HG02678 (cell line): Measurements from ENCODE around the gene TUBB6.
A peak's percentile ranks its signal among the peaks of the same experiment; 100 is the strongest.

Experiments used
- ATAC-seq: cut with Tn5 transposase; IDR thresholded peaks from one replicate; pipeline ENCODE4 v1.9.1; 2021; ENCODE audit warnings: mild to moderate bottlenecking, moderate library complexity; ENCODE audit not compliant: unreplicated experiment

TUBB6 gene

DNA sequence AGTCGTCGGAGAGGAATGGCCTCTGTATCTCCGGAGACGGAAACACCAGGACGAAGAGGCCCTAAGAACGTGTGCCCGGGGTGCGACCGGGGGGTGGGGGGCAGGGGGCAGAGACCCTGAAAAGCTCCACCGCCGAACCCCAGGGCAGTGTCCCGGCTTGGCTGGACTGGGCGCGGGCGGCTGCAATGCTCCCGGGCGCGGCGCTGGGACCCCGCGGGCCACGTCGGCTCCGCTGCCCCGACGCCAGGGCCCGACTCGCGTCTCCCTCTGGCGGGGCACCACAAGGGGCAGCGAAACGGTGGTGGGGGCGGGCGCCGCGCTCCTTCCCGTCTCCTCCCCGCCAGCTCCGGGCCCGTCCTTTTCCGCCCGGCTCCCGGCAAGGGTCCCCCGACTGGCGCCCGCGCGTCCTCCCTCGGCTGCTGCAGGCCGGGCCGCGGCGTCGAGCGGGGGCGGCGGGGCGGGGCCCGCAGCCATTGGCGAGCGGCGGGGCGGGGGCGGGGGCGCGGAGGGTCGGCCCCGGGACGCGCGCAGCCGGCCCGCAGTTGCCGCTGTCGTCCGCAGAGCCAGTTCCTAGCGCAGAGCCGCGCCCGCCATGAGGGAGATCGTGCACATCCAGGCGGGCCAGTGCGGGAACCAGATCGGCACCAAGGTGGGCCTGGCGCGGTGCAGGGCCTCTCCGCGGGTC lies at the start of gene TUBB6:
TSS of gene TUBB6 (plus strand) at position 541 of the 685 bp plus-strand sequence. CDS start at position 593, 52 bp downstream.
- ATAC-seq = peak; percentile 58

DNA sequence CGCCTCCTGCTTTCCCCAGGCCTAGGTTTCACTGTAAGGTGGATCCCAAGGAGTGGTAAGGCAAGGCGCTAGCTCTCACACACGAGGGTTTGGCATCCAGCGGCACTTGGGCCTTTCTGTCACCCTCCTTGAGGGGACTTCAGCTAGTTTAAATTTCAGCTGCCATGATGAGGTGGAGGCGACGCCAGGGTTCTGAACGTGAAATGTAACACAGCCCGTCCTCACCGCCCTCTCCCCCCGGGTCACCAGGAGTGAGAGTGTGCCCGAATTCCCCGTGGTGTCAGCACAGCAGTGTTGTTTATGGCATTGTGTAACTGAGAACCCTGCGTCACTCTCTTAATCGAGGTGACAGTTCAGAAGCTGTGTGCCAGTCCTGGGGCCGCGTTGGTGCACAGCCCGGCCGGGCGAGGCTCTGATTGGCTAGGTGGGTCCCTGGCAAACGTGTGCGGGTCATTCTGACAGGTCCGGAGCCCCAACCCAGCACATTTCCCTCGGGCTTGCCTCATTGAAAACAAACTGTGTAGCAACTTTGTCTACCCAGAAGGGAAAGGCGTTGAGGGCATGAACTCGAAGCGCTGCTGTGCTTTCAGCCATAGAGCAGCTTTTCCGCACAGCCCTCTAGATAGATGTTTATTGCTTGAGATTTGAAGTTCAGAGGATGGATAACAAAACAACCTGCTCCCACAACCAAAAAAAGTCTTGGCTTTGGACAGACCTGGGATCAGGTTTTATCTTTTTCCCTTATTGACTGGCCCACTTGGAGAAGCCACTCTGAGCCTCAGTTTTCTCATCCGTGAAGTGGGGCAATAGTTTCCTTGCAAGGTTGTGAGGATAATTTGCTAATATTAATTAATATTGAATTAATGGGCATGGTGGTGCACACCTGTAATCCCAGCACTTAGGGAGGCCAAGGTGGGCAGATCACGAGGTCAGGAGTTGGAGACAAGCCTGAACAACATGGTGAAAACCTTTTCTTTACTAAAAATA lies 49.0 kb upstream of the TUBB6 start:
- ATAC-seq = no peak

DNA sequence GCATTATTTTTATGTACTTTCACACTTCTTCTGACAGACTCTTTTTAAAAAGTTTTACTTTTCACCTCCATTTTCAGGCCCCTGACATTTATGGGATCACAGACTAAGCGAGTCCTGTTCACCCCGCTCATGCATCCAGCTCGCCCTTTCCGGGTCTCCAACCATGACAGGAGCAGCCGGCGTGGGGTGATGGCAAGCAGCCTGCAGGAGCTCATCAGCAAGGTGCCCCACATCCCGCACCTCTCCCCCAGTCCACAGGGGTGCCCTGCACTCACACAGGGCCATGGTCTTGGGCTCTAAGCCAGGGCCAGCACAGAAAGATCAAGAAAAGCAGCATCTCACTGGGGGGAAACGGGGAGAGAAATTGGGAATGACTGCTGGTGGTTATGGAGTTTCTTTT lies 45.3 kb upstream of the TUBB6 start:
- no peak for ATAC-seq

DNA sequence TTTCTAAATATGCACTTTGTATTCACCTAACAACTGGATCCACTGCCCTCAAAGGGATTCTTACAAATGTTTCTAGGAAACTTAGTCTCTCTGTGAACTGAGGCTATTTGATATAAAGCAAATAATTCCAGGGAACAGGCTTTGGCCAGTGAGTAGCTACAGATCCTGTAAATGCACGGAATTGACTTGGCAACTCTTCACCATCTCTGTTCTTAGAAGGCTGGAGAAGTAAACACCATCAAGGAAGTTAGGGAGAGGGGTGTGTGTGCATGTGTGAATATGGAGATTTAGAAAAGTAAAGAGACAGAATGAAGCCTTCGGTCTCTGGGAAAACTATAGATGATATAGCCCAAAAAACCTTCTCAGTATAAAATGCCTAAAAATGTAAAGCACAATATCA lies 43.2 kb upstream of the TUBB6 start:
- no peak for ATAC-seq

DNA sequence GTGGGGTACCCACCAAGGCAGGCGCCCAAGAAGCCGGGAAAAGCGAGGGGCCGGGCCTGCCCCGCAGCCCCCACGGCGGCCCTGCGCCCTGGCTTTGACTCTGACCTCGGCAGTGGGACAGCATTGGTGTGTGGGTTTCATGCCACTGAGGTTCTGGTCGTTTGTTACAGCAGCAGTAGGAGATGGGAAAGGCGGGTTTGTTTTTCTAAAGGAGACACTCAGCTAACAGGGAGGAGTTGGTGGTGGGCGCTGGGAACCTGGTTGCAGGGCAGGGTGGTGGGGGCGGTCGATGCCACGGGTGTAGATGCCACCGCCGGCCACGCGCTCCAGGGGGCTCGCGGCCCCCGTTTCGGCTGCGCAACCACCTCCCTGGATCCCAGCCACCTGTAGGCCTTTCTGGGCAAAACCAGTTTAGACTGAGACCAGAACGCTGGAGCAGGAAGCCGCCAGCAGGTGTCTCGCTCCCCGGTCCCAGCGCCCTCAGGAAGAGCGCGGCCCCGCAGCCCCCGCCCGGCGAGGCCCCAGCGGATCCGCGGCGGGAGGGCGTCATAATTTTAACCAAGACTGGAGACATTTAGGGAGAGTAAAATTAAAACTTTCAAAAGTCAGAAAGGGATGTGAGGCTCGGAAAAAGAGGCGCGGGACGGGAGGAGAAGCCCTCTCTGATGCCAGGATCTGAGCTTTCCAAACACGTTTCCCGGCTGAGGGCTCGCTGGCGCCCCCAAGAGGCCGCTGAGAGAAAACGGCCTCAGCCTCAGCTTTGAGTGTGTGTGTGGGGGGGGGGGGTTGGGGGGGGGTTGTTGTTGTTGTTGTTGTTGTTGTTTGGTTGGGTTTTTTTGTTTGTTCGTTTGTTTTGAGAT lies 36.4 kb upstream of the TUBB6 start:
- ATAC-seq = peak; percentile 76

DNA sequence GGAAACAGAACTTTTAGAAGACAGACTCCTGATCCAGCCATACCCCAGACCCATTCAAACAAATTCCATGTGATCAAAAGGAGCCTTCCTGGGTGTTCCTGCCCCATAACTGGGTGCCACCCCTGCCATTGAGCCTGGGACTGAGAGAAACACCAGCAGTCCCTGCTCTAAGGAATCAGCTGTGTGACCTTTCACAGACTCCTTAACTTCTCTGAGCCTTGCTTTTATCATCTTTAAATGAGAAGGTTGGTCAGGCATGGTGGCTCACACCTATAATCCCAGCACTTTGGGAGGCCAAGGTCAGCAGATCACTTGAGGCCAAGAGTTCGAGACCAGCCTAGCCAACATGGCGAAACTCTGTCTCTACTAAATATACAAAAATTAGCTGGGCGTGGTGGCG lies 33.2 kb upstream of the TUBB6 start:
- no peak for ATAC-seq

DNA sequence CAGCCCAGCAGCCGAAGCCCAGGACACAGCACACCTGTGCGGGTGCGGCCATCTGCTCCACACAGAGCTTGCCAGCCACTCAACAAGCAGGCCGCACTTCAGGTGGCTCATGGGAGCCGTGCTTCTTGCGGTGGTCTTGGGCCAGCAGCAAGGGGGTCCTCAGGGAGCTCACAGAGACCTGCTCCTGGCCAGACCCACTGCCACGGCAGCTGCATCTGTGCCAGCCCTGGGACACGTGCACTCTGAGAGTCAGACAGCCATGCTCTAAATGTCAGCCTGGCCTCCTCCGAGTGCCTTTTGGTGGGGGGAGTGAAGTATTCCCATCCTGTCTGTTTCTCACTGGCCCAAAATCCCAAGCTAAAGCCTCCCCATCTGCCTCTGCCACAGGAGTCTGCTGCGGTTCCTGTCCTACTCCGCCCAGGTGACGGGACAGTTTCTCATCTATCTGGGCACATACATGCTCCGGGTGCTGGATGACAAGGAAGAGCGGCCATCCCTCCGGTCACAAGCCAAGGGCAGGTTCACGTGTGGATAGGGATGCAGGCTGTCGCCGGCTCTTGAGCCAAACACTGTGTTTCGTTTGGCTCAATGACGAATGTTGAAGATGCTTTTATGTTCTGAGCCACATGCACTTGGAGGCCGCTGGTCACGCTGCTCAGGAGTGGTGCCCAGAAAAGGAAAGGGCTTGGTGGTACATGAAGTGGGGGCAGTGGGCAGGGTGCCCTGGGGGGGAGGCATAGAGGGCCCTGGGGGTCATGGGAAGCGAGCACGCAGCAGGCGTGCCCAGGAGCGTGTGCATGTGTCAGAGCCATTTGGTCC lies 31.1 kb upstream of the TUBB6 start:
- ATAC-seq = no peak

DNA sequence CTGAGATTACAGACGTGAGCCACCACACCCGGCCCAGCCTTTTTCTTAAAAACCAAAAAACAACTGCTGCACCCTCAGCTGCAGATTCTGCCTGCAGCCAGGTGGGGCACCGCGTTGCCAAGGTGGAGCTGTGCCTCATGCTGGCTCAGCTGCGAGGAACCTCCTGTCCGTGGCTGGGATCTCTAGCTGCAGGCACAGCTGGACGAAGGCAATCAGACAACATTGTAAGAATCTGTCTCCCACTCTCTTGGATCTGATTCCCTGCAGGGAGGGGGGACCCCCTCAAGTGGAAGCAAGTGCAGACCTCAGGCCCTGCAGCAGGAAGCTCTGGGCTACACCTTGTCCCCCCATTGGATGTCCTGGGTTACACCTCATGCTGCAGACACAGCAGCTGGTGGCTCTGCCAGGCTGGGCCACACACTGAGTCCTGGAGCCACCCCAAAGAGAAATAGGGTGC lies 29.8 kb upstream of the TUBB6 start:
- no peak for ATAC-seq

DNA sequence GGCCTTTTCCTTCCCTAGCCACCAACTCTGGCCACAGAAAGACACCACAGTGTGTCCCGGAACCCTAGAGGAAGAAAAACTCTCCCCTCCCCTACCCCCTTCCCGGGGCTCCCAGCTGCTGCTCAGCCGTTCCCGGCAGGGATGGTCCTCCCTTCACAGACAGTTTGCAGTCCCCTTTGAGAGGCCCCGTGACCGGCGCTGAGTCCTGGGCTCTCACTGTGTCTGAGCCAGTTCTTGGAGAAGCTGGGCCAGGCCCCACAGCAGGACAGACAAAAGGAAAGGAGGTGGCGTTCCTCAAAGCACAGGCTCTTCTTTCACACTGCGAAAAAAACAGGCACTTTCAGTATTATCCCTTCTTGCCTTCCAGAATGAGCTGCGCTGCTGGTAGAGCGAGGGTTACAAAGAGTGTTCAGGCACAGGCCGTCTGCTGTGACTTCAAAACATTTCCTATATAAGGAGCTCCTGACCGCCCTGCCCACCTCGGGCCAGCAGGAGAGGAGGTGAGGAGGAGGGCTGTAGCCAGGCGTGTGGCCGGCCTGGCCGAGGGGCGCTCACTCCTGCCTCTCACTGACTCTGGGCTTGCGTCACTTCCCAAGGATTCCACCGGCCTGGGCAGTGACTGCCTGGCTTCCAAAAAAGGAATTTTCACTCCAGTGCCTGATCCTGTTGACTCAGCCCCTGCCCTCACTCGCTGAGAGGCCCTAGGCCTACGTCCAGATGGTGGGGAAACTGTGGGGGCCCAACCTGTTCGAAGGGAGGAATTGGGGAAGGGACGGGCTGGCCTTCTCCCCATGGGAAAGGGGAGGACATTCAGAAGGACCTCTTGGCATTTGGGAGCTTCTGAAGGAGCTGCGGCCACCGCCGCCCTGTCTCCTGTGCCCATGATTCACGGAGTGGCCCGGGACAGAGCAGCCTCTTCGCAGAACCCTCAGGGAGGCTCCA lies 29.0 kb upstream of the TUBB6 start:
- no peak for ATAC-seq

DNA sequence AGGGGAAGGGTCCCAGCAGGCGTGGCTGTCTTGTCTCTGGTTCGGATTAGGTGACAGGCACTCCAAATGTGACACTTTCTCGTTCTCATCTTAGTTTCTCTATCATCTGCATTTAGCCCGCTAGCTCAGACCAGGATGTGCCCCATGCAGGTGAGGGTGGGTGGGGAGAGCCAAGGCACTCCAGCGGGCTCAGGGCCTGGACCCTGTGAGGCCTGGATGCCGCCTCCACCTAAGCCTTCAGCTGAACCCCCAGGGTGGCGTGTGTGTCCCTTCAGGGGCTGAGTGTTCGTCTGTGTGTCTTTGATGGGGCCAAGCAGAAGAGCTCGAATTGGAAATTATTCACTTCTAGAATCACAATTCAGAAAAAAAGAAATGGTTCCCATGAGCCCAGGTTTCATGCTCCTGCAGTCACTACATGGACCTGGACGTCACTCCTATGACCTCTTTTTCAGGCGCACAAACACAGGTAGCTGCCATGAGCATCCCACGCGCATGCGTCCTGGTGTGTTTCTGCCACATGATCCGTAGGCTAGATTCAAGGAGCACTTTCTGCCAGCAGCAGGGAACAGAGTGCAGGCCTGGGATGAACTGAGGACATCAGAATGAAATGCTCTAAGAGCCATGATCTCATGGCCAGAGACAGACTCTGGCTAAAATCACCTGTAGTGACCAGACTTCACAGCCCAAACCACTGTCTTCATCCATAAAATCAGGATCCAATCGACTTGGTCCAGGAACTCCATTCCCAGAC lies 28.1 kb upstream of the TUBB6 start:
- ATAC-seq = no peak

DNA sequence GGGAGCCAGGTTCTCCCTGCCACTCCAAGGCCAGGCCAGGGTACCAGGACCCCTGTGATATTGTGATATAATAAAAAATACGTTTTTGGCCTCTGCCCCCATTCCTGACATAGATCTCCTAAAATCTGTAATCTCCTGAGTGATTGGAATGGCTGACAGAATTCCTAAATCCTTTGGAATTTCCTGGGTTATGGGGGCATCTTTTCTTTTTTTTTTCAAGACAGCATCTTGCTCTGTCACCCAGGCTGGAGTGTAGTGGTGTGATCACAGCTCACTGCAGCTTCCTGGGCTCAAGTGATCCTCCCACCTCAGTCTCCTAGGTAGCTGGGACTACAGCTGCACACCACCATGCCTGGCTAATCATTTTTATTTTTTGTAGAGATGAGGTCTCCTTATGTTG lies 26.2 kb upstream of the TUBB6 start:
- ATAC-seq = no peak

DNA sequence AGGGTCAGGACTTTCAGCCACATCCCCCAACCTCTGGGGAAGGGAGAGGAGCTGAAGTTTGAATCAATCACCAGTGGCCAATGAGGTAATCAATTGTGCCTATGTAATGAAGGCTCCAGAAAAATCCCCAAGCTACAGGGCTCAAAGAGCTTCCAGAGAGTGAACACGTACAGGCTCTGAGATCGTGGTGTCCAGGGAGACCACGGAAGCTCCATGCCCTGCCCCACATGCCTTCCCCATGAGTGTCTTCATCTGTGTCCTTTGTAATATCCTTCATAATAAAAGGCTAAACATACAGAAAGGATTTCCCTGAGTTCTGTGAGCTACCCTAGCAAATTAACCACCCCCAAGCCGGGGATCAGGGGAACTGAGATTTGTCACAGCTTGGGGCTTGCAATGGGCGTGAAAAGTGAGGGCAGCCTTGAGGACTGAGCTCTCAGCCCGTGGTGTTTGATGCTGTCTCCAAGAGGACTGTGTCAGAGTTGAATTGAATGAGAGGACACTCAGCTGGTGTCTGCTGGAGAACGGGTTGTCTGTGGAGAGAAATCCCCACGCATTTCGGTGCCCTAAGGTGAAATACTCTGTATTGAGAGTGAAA lies 25.5 kb upstream of the TUBB6 start:
- ATAC-seq = no peak

DNA sequence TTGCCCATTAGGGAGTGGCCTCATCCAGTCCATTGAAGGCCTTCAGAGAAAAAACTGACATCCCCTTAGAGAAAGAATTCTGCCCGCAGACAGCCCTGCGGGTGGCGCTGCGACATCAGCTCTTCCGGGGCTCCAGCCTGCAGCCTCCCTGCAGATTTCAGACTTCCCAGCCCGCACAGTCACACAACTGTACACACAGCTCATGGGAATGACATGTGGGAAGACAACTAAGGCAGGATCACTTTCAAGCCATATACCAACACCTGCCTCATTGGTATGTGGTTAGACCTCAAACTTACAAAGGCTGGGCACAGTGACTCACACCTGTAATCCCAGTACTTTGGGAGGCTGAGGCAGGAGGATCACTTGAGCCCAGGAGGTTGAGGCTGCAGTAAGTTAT lies 24.8 kb upstream of the TUBB6 start:
- no peak for ATAC-seq

DNA sequence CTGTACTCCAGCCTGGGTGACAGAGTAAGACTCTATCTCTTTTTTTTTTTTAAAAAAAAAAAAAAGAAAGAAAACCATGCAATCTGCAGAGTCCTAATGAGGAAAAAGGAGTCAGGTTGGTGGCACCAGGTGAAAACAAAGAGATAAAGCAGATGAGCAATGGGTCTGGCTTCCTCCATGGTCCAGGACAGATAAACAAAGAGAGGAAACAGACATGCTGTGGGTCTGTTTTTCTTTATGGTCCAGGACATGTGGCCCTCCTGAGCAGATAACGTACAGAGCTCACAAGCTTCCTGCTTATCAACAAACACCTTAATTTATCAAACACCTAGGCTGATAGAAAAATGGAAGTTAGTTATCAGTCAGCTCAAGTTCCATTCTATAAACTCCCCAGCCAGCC lies 24.4 kb upstream of the TUBB6 start:
- no peak for ATAC-seq

DNA sequence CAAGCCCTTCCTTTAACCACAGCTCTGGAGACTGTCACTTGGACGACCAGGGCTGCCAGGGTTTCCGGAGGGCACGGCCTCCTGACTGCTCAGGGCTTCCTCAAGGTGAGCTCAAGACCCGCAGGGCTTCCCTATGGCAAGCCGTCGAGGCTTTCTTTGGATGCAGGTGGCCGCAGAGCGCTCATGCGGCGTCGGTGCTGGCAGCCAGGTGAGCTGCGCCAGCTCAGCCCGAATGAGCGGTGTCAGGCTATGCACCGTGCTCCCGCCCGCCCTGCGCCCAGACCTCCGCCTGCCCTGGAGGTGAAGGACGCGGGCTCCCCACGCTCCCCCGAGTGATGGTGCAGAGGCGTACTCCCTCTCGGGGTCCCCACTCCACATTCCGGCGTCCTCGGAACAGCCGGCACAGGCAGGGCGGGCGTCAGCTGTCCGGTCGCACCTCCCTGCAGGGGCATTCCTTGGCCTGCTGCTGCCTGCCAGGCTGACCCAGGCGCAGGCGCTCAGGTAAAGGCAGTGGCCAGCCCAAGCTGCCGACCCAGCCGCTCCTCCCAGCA lies 20.8 kb upstream of the TUBB6 start:
- no peak for ATAC-seq

DNA sequence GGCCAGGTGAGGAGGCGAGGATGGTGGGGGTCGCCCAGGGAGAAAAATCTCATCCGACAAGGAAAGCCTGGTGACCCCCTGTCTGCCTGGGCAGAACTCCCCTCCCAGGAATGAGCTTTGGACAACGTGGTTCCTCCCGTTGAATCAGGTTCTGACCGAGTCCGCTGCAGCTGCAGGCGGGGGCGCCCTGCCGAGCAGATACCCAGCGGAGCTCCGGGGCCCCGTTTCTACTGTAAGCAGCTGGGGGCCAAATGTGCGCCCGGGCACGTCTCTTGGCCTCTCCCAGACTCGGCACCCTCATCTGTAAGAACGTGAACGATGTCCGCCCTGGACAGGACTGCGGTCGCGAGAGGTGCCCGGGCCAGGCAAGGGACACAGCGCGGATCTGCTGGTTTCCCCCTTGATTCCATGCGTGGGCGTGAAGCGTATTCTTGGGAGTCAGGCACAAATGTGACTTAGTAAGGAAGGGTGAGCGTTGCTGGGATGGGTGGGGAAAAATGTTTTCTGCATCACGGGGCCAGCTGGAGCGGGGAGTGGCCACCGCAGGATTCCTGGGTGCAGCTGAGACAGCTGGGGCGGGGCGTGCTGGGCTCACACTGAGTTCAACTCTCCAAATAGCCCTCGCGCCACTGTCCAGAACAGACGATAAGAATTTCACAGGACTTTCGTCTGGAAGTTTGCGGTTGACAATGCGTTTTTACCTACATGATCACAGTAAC lies 20.2 kb upstream of the TUBB6 start:
- no peak for ATAC-seq

DNA sequence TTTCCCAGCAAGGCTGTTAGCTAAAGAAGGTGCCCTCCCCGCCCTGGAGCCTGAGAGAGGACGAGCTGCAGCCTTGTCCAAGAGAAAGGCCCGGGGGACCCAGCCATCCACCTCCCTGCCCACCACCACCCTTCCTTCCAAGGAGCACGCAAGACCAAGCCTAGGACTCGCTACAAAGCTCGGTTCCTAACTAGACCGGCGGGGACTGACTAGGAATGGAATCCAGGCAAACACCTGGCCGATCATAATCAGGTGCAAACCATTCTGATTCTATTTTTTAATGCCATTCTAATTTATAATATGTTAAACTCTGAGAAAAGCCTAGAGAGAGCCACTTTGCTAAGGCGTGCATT lies 19.7 kb upstream of the TUBB6 start:
- ATAC-seq = no peak
